ENCODE results near the gene IQSEC1.

GRCh38 chr3:12935861-12936830 is 137.1 kb downstream of the IQSEC1 start:
- TF ChIP-seq, protein P1, sequence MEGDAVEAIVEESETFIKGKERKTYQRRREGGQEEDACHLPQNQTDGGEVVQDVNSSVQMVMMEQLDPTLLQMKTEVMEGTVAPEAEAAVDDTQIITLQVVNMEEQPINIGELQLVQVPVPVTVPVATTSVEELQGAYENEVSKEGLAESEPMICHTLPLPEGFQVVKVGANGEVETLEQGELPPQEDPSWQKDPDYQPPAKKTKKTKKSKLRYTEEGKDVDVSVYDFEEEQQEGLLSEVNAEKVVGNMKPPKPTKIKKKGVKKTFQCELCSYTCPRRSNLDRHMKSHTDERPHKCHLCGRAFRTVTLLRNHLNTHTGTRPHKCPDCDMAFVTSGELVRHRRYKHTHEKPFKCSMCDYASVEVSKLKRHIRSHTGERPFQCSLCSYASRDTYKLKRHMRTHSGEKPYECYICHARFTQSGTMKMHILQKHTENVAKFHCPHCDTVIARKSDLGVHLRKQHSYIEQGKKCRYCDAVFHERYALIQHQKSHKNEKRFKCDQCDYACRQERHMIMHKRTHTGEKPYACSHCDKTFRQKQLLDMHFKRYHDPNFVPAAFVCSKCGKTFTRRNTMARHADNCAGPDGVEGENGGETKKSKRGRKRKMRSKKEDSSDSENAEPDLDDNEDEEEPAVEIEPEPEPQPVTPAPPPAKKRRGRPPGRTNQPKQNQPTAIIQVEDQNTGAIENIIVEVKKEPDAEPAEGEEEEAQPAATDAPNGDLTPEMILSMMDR (IDR thresholded peaks at IDR 0.05) = no peak
- no peak for TF ChIP-seq POLR2A (IDR thresholded peaks at IDR 0.05; ENCODE audit: low read depth)
